Neural cell (in vitro differentiated cells): ENCODE results near the gene PRR16. TPM values are rescaled to one million over a fixed set of nuclear protein-coding genes. Genes with fewer than 3 reads are reported as not detected.
A peak's percentile ranks its signal among the peaks of the same experiment; 100 is the strongest.

Source experiments
- H2AFZ ChIP-seq: fragments of 200-600, 300-800 bp; sonication (generic), shearing (Covaris generic); 2 replicates; pipeline ENCODE4 v1.6.0; 2014; ENCODE audit warnings: low read depth, mild to moderate bottlenecking, antibody characterized with exemption, low read length, moderate library complexity
- H3F3A ChIP-seq: fragments of 200-600 bp; shearing (Covaris generic); 2 replicates; pipeline ENCODE4 v1.6.1; 2016; ENCODE audit warnings: mild to moderate bottlenecking, moderate library complexity, mixed read lengths, antibody characterized with exemption, low read length; ENCODE audit not compliant: insufficient read depth, poor library complexity, severe bottlenecking
- H3K27ac ChIP-seq: fragments of 200-600, 300-800 bp; sonication (generic), shearing (Covaris generic); 2 replicates; pipeline ENCODE4 v1.5.1; 2014; ENCODE audit warnings: mild to moderate bottlenecking, low read length, moderate library complexity
- H3K27me3 ChIP-seq: fragments of 300-800, 200-600 bp; sonication (generic), shearing (Covaris generic); 2 replicates; pipeline ENCODE4 v1.6.0; 2014; ENCODE audit warnings: mild to moderate bottlenecking, low read depth, low read length, moderate library complexity; ENCODE audit not compliant: insufficient read depth
- H3K36me3 ChIP-seq: fragments of 300-800, 200-600 bp; sonication (generic), shearing (Covaris generic); 2 replicates; pipeline ENCODE4 v1.5.1; 2014; ENCODE audit warnings: mild to moderate bottlenecking, antibody characterized with exemption, low read length, moderate library complexity; ENCODE audit not compliant: insufficient read depth
- H3K4me2 ChIP-seq: fragments of 300-800, 200-600 bp; sonication (generic), shearing (Covaris generic); 2 replicates; pipeline ENCODE4 v1.6.0; 2014; ENCODE audit warnings: mild to moderate bottlenecking, low read length
- H3K4me3 ChIP-seq: fragments of 300-800, 200-600 bp; sonication (generic), shearing (Covaris generic); 2 replicates; pipeline ENCODE4 v1.5.1; 2014; ENCODE audit warnings: mild to moderate bottlenecking, low read length, moderate library complexity
- H3K79me2 ChIP-seq: fragments of 200-600 bp; shearing (Covaris generic); replicated peaks from 2 replicates; pipeline ENCODE4 v1.6.0; 2014; ENCODE audit warnings: mild to moderate bottlenecking, low read length, moderate library complexity; ENCODE audit not compliant: insufficient read depth
- H3K9ac ChIP-seq: fragments of 300-800, 200-600 bp; sonication (generic), shearing (Covaris generic); 2 replicates; pipeline ENCODE4 v1.6.1; 2016; ENCODE audit warnings: mild to moderate bottlenecking, low read length, mixed read lengths
- H3K9me2 ChIP-seq: fragments of 200-600 bp; shearing (Covaris generic); 2 replicates; pipeline ENCODE4 v1.6.1; 2016; ENCODE audit warnings: mild to moderate bottlenecking, low read length, mixed read lengths; ENCODE audit not compliant: insufficient read depth
- H3K9me3 ChIP-seq: fragments of 200-600, 300-800 bp; sonication (generic), shearing (Covaris generic); 2 replicates; pipeline ENCODE4 v1.6.1; 2016; ENCODE audit warnings: mild to moderate bottlenecking, mixed run types, low read length, moderate library complexity, mixed read lengths
- H4K20me1 ChIP-seq: fragments of 200-600 bp; shearing (Covaris generic); 2 replicates; pipeline ENCODE4 v1.6.1; 2016; ENCODE audit warnings: mild to moderate bottlenecking, mixed run types; ENCODE audit not compliant: insufficient read depth
- EP300 ChIP-seq: fragments of 450-650 bp; conservative IDR thresholded peaks from 2 replicates; pipeline ENCODE4 v1.6.1; 2014; ENCODE audit warnings: antibody characterized with exemption, mild to moderate bottlenecking, moderate library complexity; ENCODE audit not compliant: poor library complexity, severe bottlenecking
- EZH2 ChIP-seq: fragments of 200-600, 300-800 bp; shearing (Covaris generic), sonication (generic); IDR thresholded peaks from 2 replicates; pipeline ENCODE4 v1.6.1; 2014; ENCODE audit warnings: antibody characterized with exemption, low read length, borderline replicate concordance, mild to moderate bottlenecking; ENCODE audit not compliant: insufficient read depth, poor library complexity, severe bottlenecking
- MXI1 ChIP-seq: fragments of 450-650 bp; conservative IDR thresholded peaks from 2 replicates; pipeline ENCODE4 v1.6.1; 2014; ENCODE audit warnings: antibody characterized with exemption, mild to moderate bottlenecking; ENCODE audit not compliant: poor library complexity, severe bottlenecking
- POLR2AphosphoS5 ChIP-seq: IDR thresholded peaks from 2 replicates; pipeline ENCODE4 v1.6.1; 2012
- RAD21 ChIP-seq: fragments of 450-650 bp; conservative IDR thresholded peaks from 2 replicates; pipeline ENCODE4 v1.6.1; 2014; ENCODE audit warnings: antibody characterized with exemption, mild to moderate bottlenecking, moderate library complexity
- REST ChIP-seq: IDR thresholded peaks from 2 replicates; pipeline ENCODE4 v1.6.1; 2012; ENCODE audit warnings: borderline replicate concordance
- SMC3 ChIP-seq: fragments of 450-650 bp; conservative IDR thresholded peaks from 2 replicates; pipeline ENCODE4 v1.6.1; 2014; ENCODE audit warnings: antibody characterized with exemption, mild to moderate bottlenecking, moderate library complexity; ENCODE audit not compliant: poor library complexity
- TAF1 ChIP-seq: IDR thresholded peaks from 2 replicates; pipeline ENCODE4 v1.6.1; 2012; ENCODE audit warnings: low read depth
- polyA plus RNA-seq: library from polyadenylated mRNA; depleted of rRNA; stranded (reverse); fragments of >200 nt; gene quantifications from 2 replicates; pipeline ENCODE4 v1.2.3, GENCODE V29; 2014

The PRR16 gene
- polyA plus RNA-seq, 1 donor from 2014 or later: 1.7 TPM

- no peaks in the 10 kb centered on the region for H3F3A ChIP-seq
- no peak overlapping the region for H3K9ac ChIP-seq
- H3K4me2 ChIP-seq: no peak overlapping the region
- H3K79me2 ChIP-seq: no peaks in the 10 kb centered on the region
- no peaks in the 10 kb centered on the region for H3K36me3 ChIP-seq
- no peaks in the 10 kb centered on the region for H3K9me2 ChIP-seq
- H3K27ac ChIP-seq: no peak overlapping the region
- no peaks in the 10 kb centered on the region for H3K9me3 ChIP-seq
- H2AFZ ChIP-seq: no peak overlapping the region
- H4K20me1 ChIP-seq: no peaks in the 10 kb centered on the region
- H3K27me3 ChIP-seq: no peaks in the 10 kb centered on the region
- no peak overlapping the region for H3K4me3 ChIP-seq
- TF ChIP-seq POLR2AphosphoS5 (no peak), REST (peak; percentile 18)
These were observed 74.5 kb downstream of the PRR16 start for GRCh38 chr5:120538644-120539043.

- no peaks in the 10 kb centered on the region for H4K20me1 ChIP-seq
- H3K4me2 ChIP-seq: no peak overlapping the region
- H3K9me3 ChIP-seq: no peaks in the 10 kb centered on the region
- no peak overlapping the region for H3K4me3 ChIP-seq
- TF ChIP-seq TAF1: no peak
- no peak for TF ChIP-seq EP300
- no peak for TF ChIP-seq REST
- no peak for TF ChIP-seq SMC3
- no peak for TF ChIP-seq RAD21
- TF ChIP-seq EZH2: no peak
- TF ChIP-seq MXI1: no peak
- TF ChIP-seq POLR2AphosphoS5: no peak
- H3K79me2 ChIP-seq: no peaks in the 10 kb centered on the region
- no peaks in the 10 kb centered on the region for H3K36me3 ChIP-seq
- H2AFZ ChIP-seq: no peak overlapping the region
- no peak overlapping the region for H3K9ac ChIP-seq
- H3K27me3 ChIP-seq: no peaks in the 10 kb centered on the region
- no peak overlapping the region for H3K27ac ChIP-seq
- no peaks in the 10 kb centered on the region for H3K9me2 ChIP-seq
- no peaks in the 10 kb centered on the region for H3F3A ChIP-seq
These were observed 75.4 kb downstream of the PRR16 start for GRCh38 chr5:120539471-120539870.
